Fibroblast of skin of right biceps (primary cell): ENCODE data around the gene COIL.

Experiments
- DNase-seq: peaks from one replicate; pipeline ENCODE4 v3.0.0-alpha.2; 2013

The COIL gene

GRCh38 chr17:56903560-56903959, 57.3 kb downstream of the COIL start:
- no peak for DNase-seq

- DNase-seq = peak; percentile 53
Observed at GRCh38 chr17:56902348-56902747, 58.5 kb downstream of the COIL start.

- DNase-seq = no peak
Observed at GRCh38 chr17:56899403-56899802, 61.4 kb downstream of the COIL start.

GRCh38 chr17:56898874-56899273, 62.0 kb downstream of the COIL start:
- DNase-seq = no peak

GRCh38 chr17:56897646-56898424, 63.0 kb downstream of the COIL start:
- DNase-seq = no peak

DNA sequence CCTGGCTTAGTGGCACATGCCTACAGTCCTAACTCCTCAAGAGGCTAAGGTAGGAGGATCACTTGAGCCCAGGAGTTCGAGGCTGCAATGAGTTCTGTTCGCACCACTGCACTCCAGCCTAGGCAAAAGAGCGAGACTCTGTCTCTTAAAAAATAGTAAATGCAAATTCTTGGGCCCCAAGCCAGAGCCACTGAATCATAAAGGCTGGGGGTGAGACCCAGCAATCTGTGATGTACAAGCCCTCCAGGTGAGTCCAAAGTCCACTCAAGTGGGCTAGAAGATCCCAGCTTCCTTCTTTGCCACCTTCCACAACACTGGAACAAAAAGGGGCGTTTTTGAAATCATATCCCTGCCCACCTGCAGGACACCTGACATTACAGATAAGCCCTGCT, 63.9 kb downstream of the COIL start:
- no peak for DNase-seq

DNA sequence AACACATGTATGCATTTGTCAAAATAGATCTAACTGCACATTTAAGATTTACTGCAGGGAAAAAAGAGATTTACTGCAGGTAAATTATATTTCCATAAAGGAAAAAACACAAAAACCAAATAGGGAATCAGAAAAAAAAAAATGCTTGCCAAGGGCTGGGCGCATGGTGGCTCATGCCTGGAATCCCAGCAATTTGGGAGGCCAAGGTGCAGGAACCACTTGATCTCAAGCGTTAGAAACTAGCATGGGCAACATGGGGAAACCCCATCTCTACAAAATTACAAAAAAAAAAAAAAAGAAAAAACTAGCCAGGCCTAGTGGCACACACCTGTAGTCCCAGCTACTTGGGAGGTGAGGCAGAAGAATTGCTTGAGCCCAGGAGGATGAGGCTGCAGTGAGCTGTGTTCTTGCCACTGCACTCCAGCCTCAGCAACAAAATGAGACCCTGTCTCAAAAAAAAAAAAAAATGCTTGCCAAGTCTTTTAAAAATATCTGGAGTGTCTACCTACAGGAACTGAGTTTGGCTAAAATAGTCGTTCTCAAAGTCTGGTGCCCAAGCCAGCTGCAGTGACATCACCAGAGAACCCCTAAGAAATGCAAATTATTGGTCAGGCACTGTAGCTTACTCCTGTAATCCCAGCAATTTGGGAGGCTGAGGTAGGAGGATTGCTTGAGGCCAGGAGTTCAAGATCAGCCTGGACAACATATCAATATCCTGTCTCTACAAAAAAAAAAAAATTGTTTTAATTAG, 64.5 kb downstream of the COIL start:
- no peak for DNase-seq

DNA sequence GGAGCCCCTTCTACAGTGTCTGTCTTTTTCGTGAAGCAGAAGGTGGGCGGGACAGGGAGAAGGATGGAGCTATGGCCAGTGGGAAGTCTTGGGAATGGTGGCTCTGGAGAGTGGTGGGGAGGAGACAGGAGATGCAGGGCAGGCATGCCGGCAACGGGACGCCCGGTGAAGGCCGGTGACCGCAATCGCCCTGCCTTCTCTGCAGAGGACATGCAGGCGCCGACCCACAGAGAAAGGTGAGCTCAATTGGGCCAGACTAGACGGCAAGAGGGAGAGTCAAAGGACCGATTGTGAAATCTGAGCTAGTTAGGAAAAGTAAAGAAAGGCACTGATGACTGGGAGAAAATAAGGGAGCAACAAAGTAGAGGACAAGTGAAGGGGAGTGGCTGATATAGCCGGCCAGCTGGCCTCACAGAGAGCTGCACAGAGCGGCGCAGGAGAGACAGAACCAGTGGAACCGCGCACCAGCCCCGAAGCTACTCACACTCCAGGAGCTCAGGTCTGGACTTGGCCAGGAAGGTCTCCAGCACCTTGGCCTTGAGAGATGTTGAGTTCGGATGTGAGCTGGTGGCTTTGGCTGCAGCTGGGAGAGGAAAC, 65.9 kb downstream of the COIL start:
- DNase-seq = no peak

DNA sequence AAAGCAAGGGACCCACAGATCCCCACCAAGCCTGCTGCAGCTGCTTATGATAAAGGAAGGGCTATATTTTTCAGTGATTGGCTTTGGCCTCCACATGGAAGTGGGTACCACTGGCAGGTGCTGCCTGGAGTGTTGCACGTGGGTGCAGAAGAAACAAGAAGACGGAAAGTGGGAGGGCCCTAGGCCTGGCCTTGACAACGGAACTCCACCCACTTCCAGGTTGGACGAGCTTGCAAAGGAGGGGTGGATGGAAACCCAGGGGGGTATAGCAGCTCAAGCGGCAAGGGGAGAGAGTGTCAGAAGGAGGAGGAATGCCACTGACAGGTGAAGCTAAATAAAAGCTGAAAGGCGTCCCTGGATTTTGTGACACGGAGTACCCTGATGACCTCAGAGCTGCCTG, 67.3 kb downstream of the COIL start:
- no peak for DNase-seq

DNA sequence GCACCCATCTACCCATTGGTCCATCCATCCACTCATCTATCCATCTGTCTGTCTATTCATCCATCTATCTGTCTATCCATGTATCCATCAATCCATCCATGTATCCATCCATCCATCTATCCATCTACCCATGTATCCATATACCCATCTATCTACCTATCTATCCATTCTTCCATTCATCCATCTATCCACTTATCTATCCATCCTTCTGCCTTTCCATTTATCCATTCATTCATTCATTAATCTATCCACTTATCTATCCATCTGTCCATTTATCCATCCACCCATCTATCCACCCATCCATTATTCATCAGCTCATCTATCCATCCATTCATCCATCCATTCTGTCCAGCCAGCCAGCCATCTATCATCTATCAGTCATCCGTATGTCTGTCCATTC, 68.5 kb downstream of the COIL start:
- DNase-seq = no peak

- no peak for DNase-seq
Observed at GRCh38 chr17:56891751-56892150, 69.1 kb downstream of the COIL start.

GRCh38 chr17:56890906-56891674, 69.8 kb downstream of the COIL start:
- no peak for DNase-seq

- no peak for DNase-seq
Observed at GRCh38 chr17:56890390-56890789, 70.5 kb downstream of the COIL start.
